ENCODE results near the gene NCKIPSD. TPM values are rescaled to one million over a fixed set of nuclear protein-coding genes. Genes with fewer than 3 reads are reported as not detected.
A peak's percentile ranks its signal among the peaks of the same experiment; 100 is the strongest.

Gene NCKIPSD
- total RNA-seq, 1 donor, result 17.7 TPM

GRCh38 chr3:48679411-48680391 lies 6.0 kb downstream of the NCKIPSD start:
- peaks cover 7% of the 10 kb centered on the region for H4K20me1 ChIP-seq (ENCODE audit: insufficient read depth, low read length)
- TF ChIP-seq CTCF (IDR thresholded peaks at IDR 0.05; ENCODE audit: extremely low read depth, low read depth, low read length), result no peak
- DNase-seq (ENCODE audit: insufficient read length, low spot score, missing footprints), result peak; percentile 76
- peaks cover 20% of the 10 kb centered on the region for H3K4me1 ChIP-seq (ENCODE audit: insufficient read depth, low read length)
- peaks cover 43% of the 10 kb centered on the region for H3K36me3 ChIP-seq (ENCODE audit: insufficient read depth, low read length)
- H2AFZ ChIP-seq (ENCODE audit: low read length), result no peak overlapping the region
- H3K9me3 ChIP-seq (ENCODE audit: low read depth, low read length), result no peaks in the 10 kb centered on the region
- no peak overlapping the region for H3K4me3 ChIP-seq (ENCODE audit: insufficient read depth, low read length)
- H3K27ac ChIP-seq (ENCODE audit: low read depth, low read length), result no peak overlapping the region
- H3K79me2 ChIP-seq (ENCODE audit: insufficient read depth, low read length), result peaks cover 15% of the 10 kb centered on the region
- H3K4me2 ChIP-seq (ENCODE audit: insufficient read depth, low read length), result no peak overlapping the region
- no peaks in the 10 kb centered on the region for H3K27me3 ChIP-seq (ENCODE audit: insufficient read depth, low read length)

DNA sequence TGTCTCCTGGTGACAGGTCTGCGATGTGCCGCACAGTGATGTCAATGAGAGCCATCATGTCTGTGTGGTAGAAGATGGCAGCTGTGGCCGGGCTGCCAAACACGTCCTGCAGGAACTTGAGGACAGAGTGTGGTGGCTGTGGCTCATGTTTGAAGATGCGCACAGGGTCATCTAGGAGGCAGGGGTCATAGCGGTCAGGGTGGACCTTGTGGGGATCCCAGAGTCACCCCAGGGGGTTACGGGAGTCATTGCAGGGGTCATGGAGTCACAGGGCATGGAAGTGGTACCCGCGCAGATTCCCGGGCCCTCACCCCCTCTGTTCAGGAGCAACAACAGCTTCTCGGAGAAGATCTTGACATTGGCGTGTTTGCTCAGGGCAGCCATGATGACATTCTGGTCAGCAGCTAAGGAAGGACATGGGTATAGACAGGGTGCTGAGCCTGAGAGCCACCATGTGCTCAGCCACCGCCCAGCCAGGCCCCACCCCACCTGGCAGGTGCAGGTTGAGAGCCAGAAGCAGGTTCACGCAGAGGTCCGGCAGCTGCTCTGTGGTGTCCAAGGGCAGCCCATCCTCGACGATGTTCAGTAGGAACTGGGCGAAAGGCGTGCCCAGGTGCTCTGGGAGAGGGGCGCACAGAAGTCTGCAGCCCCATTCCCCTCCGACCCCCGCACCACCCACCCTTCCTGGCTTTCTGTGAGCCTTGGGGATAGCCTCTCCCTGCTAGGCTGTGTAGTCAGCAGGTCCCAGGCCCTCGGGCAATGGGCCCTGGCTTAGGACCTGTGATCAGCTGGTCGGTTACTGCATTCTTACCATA lies 6.9 kb downstream of the NCKIPSD start:
- Histone ChIP-seq H3K4me1 (ENCODE audit: insufficient read depth, low read length) (peaks cover 11% of the 10 kb centered on the region), H4K20me1 (ENCODE audit: insufficient read depth, low read length) (peaks cover 7% of the 10 kb centered on the region), H3K36me3 (ENCODE audit: insufficient read depth, low read length) (peaks cover 43% of the 10 kb centered on the region), H3K4me2 (ENCODE audit: insufficient read depth, low read length) (no peak overlapping the region), H3K79me2 (ENCODE audit: insufficient read depth, low read length) (peaks cover 5% of the 10 kb centered on the region), H3K27ac (ENCODE audit: low read depth, low read length) (no peak overlapping the region), H3K4me3 (ENCODE audit: insufficient read depth, low read length) (no peak overlapping the region), H3K27me3 (ENCODE audit: insufficient read depth, low read length) (no peaks in the 10 kb centered on the region), H2AFZ (ENCODE audit: low read length) (no peak overlapping the region), H3K9me3 (ENCODE audit: low read depth, low read length) (no peaks in the 10 kb centered on the region)
- TF ChIP-seq CTCF (IDR thresholded peaks at IDR 0.05; ENCODE audit: extremely low read depth, low read depth, low read length), result no peak
- DNase-seq (ENCODE audit: insufficient read length, low spot score, missing footprints), result peak; percentile 19

- DNase-seq (ENCODE audit: insufficient read length, low spot score, missing footprints), result peak; percentile 88
- no peak for TF ChIP-seq CTCF (IDR thresholded peaks at IDR 0.05; ENCODE audit: extremely low read depth, low read depth, low read length)
- Histone ChIP-seq H3K4me1 (ENCODE audit: insufficient read depth, low read length) (peaks cover 4% of the 10 kb centered on the region), H3K79me2 (ENCODE audit: insufficient read depth, low read length) (no peaks in the 10 kb centered on the region), H2AFZ (ENCODE audit: low read length) (no peak overlapping the region), H3K36me3 (ENCODE audit: insufficient read depth, low read length) (peaks cover 40% of the 10 kb centered on the region), H4K20me1 (ENCODE audit: insufficient read depth, low read length) (peaks cover 3% of the 10 kb centered on the region), H3K27me3 (ENCODE audit: insufficient read depth, low read length) (no peaks in the 10 kb centered on the region), H3K4me3 (ENCODE audit: insufficient read depth, low read length) (no peak overlapping the region), H3K9me3 (ENCODE audit: low read depth, low read length) (no peaks in the 10 kb centered on the region), H3K27ac (ENCODE audit: low read depth, low read length) (no peak overlapping the region), H3K4me2 (ENCODE audit: insufficient read depth, low read length) (no peak overlapping the region)
Observed at GRCh38 chr3:48678056-48678455, 7.7 kb downstream of the NCKIPSD start.

Data from osteoblast (primary cell).